Adipocyte (in vitro differentiated cells): ENCODE data around the gene FIZ1.

Experiments
- DNase-seq: peaks from one replicate; pipeline ENCODE4 v3.0.0-alpha.2; 2015; ENCODE audit warnings: low read depth
- H3K27me3 ChIP-seq: replicated peaks from 2 replicates; pipeline ENCODE4 v1.7.0; 2013; ENCODE audit warnings: mild to moderate bottlenecking, low read length, moderate library complexity; ENCODE audit not compliant: control insufficient read depth, insufficient read depth
- H3K36me3 ChIP-seq: 2 replicates; pipeline ENCODE4 v1.7.0; 2013; ENCODE audit warnings: low read length, mild to moderate bottlenecking, moderate library complexity; ENCODE audit not compliant: control insufficient read depth, insufficient read depth, severe bottlenecking
- H3K4me1 ChIP-seq: 2 replicates; pipeline ENCODE4 v1.7.0; 2013; ENCODE audit warnings: mild to moderate bottlenecking, low read length, moderate library complexity; ENCODE audit not compliant: control insufficient read depth, insufficient read depth
- H3K4me3 ChIP-seq: 2 replicates; pipeline ENCODE4 v1.7.0; 2013; ENCODE audit warnings: mild to moderate bottlenecking, low read length, moderate library complexity
- H3K9ac ChIP-seq: 2 replicates; pipeline ENCODE4 v1.7.0; 2013; ENCODE audit warnings: mild to moderate bottlenecking, low read length, moderate library complexity
- H3K9me3 ChIP-seq: 2 replicates; pipeline ENCODE4 v1.7.0; 2013; ENCODE audit warnings: mild to moderate bottlenecking, low read length, moderate library complexity; ENCODE audit not compliant: control insufficient read depth

FIZ1 gene

DNA sequence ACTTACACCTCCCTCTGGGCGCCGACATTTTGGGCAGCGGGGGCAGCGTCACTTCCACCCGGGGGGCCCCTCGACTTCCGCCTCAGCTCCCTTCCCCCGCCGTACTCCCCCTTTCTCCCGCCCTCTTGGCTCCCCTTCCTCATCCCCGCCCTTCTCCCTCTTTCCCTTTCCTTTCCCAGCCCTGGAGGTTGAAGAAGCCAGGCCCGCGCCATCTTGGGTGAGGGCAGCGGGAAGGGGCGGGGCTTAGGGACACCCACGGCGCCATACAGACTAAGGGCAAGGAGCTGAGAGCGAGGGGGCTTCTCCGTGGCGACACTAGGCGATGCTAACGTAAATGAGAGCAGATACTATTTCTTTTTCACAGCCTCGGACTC lies at the start of gene FIZ1:
FIZ1 (minus strand) TSS at position 50 of the 374 bp plus-strand sequence. CDS start 1,652 bp downstream, outside the sequence.
- no peaks in the 10 kb centered on the region for H3K9me3 ChIP-seq
- H3K36me3 ChIP-seq = peaks cover 20% of the 10 kb centered on the region
- peak; percentile 100 for DNase-seq
- peak within 1 kb of the TSS; percentile 99 for H3K9ac ChIP-seq
- H3K27me3 ChIP-seq = no peaks in the 10 kb centered on the region
- H3K4me1 ChIP-seq = peaks cover 10% of the 10 kb centered on the region
- peak within 1 kb of the TSS; percentile 98 for H3K4me3 ChIP-seq

GRCh38 chr19:55648585-55649267 lies 49.4 kb upstream of the FIZ1 start:
- Histone ChIP-seq H3K36me3 (peaks cover 17% of the 10 kb centered on the region), H3K27me3 (no peaks in the 10 kb centered on the region), H3K4me1 (peaks cover 30% of the 10 kb centered on the region), H3K9me3 (no peaks in the 10 kb centered on the region), H3K4me3 (peak overlapping the region; percentile 89), H3K9ac (peak overlapping the region; percentile 95)
- no peak for DNase-seq

DNA sequence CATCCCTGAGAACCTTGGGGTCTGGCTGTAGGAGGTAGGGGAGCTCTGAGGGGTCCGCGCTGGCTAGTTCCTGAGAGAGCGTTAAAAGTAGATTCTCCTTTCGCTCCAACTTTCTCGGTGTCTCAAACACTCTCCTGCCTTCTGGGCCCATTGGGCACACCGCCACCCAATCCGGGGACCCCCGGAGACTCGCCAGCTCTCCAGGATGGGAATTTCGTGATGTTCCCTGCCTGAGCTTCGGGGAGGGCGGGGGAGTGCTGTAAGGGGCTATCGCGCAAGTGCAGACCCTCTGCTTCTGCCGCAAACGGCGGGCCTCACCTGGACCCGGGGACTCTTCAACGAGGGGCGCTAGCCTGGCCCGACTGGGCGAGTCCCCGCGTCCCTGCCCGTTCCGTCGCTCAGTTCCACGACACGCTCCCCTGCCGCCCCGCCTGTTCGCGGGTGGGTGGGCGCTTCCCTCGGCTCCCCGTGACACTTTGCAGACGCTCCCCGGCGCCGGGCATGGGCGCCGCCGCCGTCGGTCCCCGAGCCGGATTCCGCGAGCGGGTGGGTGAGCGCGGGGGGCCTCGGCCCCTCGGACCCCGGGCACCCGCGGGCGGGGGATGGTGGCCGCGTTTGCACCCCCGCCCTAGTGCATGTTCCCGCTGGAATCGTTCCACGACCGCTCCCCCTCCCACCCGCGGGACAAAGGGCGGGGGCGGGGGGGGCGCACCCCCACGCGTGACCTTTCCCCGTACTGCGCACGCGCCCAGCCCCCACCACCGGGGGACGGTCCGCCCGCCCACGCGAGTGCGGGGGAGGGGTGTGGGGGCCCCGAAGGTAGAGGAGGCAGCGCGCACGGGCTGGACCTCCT lies 48.6 kb upstream of the FIZ1 start, which contains the start of gene CCDC106:
CCDC106 (plus strand) TSS at position 481 of the 853 bp plus-strand sequence. CDS start 835 bp downstream, outside the sequence.
- no peaks in the 10 kb centered on the region for H3K27me3 ChIP-seq
- peak within 1 kb of the TSS; percentile 95 for H3K9ac ChIP-seq
- peaks cover 17% of the 10 kb centered on the region for H3K36me3 ChIP-seq
- peak within 1 kb of the TSS; percentile 89 for H3K4me3 ChIP-seq
- H3K4me1 ChIP-seq = peaks cover 34% of the 10 kb centered on the region
- H3K9me3 ChIP-seq = no peaks in the 10 kb centered on the region
- DNase-seq = peak; percentile 86

DNA sequence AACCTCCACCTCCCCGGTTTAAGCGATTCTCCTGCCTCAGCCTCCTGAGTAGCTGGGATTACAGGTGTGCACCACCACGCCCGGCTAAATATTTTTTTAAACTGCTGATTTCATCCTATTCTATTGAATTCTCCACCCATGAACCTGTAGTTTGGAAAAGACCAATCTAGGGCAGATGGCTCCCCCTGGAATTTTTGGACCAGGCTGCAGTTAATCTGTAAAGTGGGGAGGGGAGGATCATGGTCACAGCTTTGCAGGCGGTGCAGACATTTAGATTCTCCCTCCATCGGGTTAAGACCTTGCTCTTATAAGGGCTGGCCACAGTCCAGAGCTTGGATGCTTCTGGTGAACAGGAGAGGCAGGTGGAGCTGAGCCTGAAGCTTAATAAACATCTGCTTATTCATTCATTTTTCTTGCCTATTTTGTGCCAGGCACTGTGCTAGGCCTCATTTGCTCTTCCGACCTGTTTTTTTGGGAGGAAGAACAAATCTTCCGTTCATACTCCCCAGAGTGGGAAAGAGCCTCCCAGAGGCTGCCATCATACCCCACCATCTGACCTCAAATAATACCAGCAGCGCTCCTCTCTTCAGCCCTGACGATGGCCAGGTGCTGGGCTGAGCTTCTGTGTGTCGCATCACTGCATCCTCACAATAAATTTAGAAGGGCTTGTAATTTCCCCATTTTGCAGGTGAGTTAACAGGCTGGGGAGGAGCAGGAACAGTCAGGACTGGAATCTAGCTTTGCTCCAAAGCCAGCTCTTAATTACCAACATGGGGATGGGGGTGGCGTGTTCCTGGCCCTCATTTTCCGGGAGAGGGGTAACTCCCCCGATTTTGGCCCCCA lies 47.8 kb upstream of the FIZ1 start:
- Histone ChIP-seq H3K4me3 (peak overlapping the region; percentile 89), H3K9ac (peak overlapping the region; percentile 95), H3K9me3 (no peaks in the 10 kb centered on the region), H3K27me3 (no peaks in the 10 kb centered on the region), H3K36me3 (peaks cover 13% of the 10 kb centered on the region), H3K4me1 (peaks cover 40% of the 10 kb centered on the region)
- DNase-seq = no peak

DNA sequence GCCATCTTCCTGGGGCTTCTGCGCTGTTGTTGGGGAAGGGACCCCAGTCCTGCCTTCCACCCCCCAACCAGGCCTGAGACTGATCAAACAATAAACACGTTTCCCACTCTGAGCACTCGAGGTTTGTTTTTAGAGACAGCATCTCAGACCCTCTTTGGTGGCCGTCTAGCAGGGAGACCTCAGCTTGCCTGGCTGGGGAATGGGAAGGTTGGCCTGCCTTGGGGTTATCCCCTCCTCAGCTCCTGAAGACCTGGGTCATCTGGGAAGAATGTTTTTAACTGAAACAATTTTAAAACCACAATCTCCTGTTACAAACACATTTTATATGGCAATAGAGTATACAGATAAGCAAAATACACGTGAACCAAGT lies 46.2 kb upstream of the FIZ1 start:
- Histone ChIP-seq H3K36me3 (peaks cover 13% of the 10 kb centered on the region), H3K9me3 (no peaks in the 10 kb centered on the region), H3K4me1 (peaks cover 42% of the 10 kb centered on the region), H3K9ac (no peak overlapping the region), H3K4me3 (no peak overlapping the region), H3K27me3 (no peaks in the 10 kb centered on the region)
- no peak for DNase-seq

GRCh38 chr19:55644842-55645511 lies 45.7 kb upstream of the FIZ1 start:
- Histone ChIP-seq H3K27me3 (no peaks in the 10 kb centered on the region), H3K9me3 (no peaks in the 10 kb centered on the region), H3K4me3 (peak overlapping the region; percentile 92), H3K9ac (peak overlapping the region; percentile 91), H3K36me3 (peaks cover 13% of the 10 kb centered on the region), H3K4me1 (peaks cover 48% of the 10 kb centered on the region)
- DNase-seq = no peak

GRCh38 chr19:55644191-55644833 lies 45.0 kb upstream of the FIZ1 start:
- Histone ChIP-seq H3K9ac (peak overlapping the region; percentile 91), H3K36me3 (peaks cover 13% of the 10 kb centered on the region), H3K4me3 (peak overlapping the region; percentile 92), H3K27me3 (no peaks in the 10 kb centered on the region), H3K4me1 (peaks cover 52% of the 10 kb centered on the region), H3K9me3 (no peaks in the 10 kb centered on the region)
- no peak for DNase-seq

DNA sequence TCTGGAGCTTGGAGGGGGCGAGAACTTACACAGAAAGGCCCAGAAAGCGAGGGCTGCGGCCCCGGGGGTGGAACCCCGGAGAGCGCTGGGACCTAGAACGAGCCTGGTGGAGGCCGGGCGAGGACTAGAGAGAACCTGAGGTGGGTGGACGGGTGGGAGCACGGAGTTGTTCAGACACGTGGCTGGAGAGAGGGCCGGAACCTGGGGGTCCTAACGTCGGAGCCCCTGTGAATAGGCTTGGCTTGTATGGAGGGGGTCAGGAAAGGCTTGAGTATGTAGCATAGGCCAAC lies 44.5 kb upstream of the FIZ1 start:
- peaks cover 13% of the 10 kb centered on the region for H3K36me3 ChIP-seq
- DNase-seq = no peak
- H3K9ac ChIP-seq = peak overlapping the region; percentile 91
- H3K4me1 ChIP-seq = peaks cover 52% of the 10 kb centered on the region
- peak overlapping the region; percentile 92 for H3K4me3 ChIP-seq
- no peaks in the 10 kb centered on the region for H3K9me3 ChIP-seq
- H3K27me3 ChIP-seq = no peaks in the 10 kb centered on the region

GRCh38 chr19:55643003-55643886 lies 43.9 kb upstream of the FIZ1 start, which contains the start of gene ZNF581:
Gene ZNF581, plus strand, starts transcription at chr19:55643649. Its CDS starts 923 bp downstream, at chr19:55644572.
- DNase-seq = peak; percentile 89
- H3K4me1 ChIP-seq = peaks cover 54% of the 10 kb centered on the region

More at GRCh38 chr19:55643003-55643886, 43.9 kb upstream of the FIZ1 start, which contains the start of gene ZNF581:
- H3K36me3 ChIP-seq = peaks cover 16% of the 10 kb centered on the region
- no peaks in the 10 kb centered on the region for H3K27me3 ChIP-seq
- H3K9me3 ChIP-seq = no peaks in the 10 kb centered on the region
- peak within 1 kb of the TSS; percentile 91 for H3K9ac ChIP-seq
- H3K4me3 ChIP-seq = peak within 1 kb of the TSS; percentile 92
